Endothelial cell of umbilical vein (primary cell): Measurements from ENCODE around the gene ERLEC1.

ENCODE experiments used
- CTCF ChIP-seq, 2 donors: IDR thresholded peaks; 1 replicate in 1 of 2; 2 replicates in 1 of 2; pipeline ENCODE4 v1.5.1; 2011; ENCODE audit warnings: low read length in 2 of 2, mild to moderate bottlenecking in 2 of 2, moderate library complexity in 2 of 2, control low read depth in 1 of 2, inconsistent platforms in 1 of 2, low read depth in 1 of 2; ENCODE audit not compliant: insufficient read depth in 1 of 2; ENCODE audit errors: extremely low read depth in 1 of 2
- POLR2AphosphoS5 ChIP-seq: IDR thresholded peaks from 2 replicates; pipeline ENCODE4 v1.6.1; 2012; ENCODE audit warnings: low read depth, mild to moderate bottlenecking, control low read depth, low read length, moderate library complexity; ENCODE audit not compliant: insufficient read depth

GRCh38 chr2:53770264-53770663 is 16.6 kb upstream of the ERLEC1 start:
- no peak for TF ChIP-seq CTCF (IDR thresholded peaks at IDR 0.05; ENCODE audit: extremely low read depth in 1 of 2, insufficient read depth in 1 of 2, low read depth in 1 of 2, low read length in 2 of 2)
- no peak for TF ChIP-seq POLR2AphosphoS5
